Esophagus squamous epithelium (tissue), 4 donors: ENCODE measurements around the gene PRPF38B.

ENCODE experiments used
- POLR2A ChIP-seq, 4 donors: fragments of 450-650 bp; IDR thresholded peaks; one replicate each; pipeline ENCODE4 v1.6.1; 2017; ENCODE audit warnings: antibody characterized with exemption in 4 of 4, mild to moderate bottlenecking in 4 of 4, moderate library complexity in 3 of 4
- TF ChIP-seq, protein P1 (sequence below), 6 experiments: fragments of 450-650 bp in 4 of 6; fragments of 200-600 bp in 2 of 6; sonication (generic) in 2 of 6; IDR thresholded peaks; one replicate each; pipeline ENCODE4 v1.5.1; 2016 to 2019; ENCODE audit warnings: antibody characterized with exemption in 6 of 6, mild to moderate bottlenecking in 4 of 6, moderate library complexity in 4 of 6

GRCh38 chr1:108719656-108720435 is 27.7 kb downstream of the PRPF38B start:
- TF ChIP-seq, protein P1, sequence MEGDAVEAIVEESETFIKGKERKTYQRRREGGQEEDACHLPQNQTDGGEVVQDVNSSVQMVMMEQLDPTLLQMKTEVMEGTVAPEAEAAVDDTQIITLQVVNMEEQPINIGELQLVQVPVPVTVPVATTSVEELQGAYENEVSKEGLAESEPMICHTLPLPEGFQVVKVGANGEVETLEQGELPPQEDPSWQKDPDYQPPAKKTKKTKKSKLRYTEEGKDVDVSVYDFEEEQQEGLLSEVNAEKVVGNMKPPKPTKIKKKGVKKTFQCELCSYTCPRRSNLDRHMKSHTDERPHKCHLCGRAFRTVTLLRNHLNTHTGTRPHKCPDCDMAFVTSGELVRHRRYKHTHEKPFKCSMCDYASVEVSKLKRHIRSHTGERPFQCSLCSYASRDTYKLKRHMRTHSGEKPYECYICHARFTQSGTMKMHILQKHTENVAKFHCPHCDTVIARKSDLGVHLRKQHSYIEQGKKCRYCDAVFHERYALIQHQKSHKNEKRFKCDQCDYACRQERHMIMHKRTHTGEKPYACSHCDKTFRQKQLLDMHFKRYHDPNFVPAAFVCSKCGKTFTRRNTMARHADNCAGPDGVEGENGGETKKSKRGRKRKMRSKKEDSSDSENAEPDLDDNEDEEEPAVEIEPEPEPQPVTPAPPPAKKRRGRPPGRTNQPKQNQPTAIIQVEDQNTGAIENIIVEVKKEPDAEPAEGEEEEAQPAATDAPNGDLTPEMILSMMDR (IDR thresholded peaks at IDR 0.05): no peak
- no peak for TF ChIP-seq POLR2A (IDR thresholded peaks at IDR 0.05)
